ENCODE measurements around the gene CDCA3. TPM values are rescaled to one million over a fixed set of nuclear protein-coding genes. Genes with fewer than 3 reads are reported as not detected.

The CDCA3 gene
- 16.6 and 52.9 TPM in 2 replicates for total RNA-seq

GRCh38 chr12:6851153-6851920, at the start of gene CDCA3:
TSS of gene CDCA3 (minus strand) at chr12:6851286. CDS start at chr12:6850952, 334 bp downstream.

GRCh38 chr12:6873094-6874014, 22.3 kb upstream of the CDCA3 start, which contains the start of gene SPSB2:
TSS of gene SPSB2 (minus strand) at chr12:6873303. CDS start at chr12:6872901, 402 bp downstream.

GRCh38 chr12:6867413-6868210, 16.5 kb upstream of the CDCA3 start, which contains the start of gene TPI1:
TSS of gene TPI1 (plus strand) at chr12:6867531. CDS start at chr12:6867567, 36 bp downstream.

GRCh38 chr12:6851921-6852650, 1.0 kb upstream of the CDCA3 start, which contains the start of gene USP5:
TSS of gene USP5 (plus strand) at chr12:6852150. CDS start at chr12:6852180, 30 bp downstream.

GRCh38 chr12:6840761-6841515, 10.1 kb downstream of the CDCA3 start, which contains the start of gene GNB3:
TSS of gene GNB3 (plus strand) at chr12:6840925. CDS start at chr12:6841288, 363 bp downstream.

GRCh38 chr12:6827982-6828780, 22.9 kb downstream of the CDCA3 start, which contains the start of gene P3H3:
TSS of gene P3H3 (plus strand) at chr12:6828407. CDS start at chr12:6828441, 34 bp downstream.

GRCh38 chr12:6821591-6822425, 29.3 kb downstream of the CDCA3 start, which contains the start of gene GPR162:
TSS of gene GPR162 (plus strand) at chr12:6821821. CDS start at chr12:6823899, 2,078 bp downstream.

Other genes starting within 250 kb of the CDCA3 start
- gene CHD4, start 243.9 kb downstream of the CDCA3 start, total RNA-seq = 153 and 169 TPM in 2 replicates
- gene LPAR5, start 215.3 kb downstream of the CDCA3 start, total RNA-seq = 15.7 and 17.6 TPM in 2 replicates
- 0.16 TPM in 1 of 2 replicates, not detected in the other for gene ACRBP, start 203.9 kb downstream of the CDCA3 start, total RNA-seq
- 12.8 and 22.3 TPM in 2 replicates for gene ING4, start 188.2 kb downstream of the CDCA3 start, total RNA-seq
- gene ZNF384, start 161.9 kb downstream of the CDCA3 start, total RNA-seq = 11.6 and 14.3 TPM in 2 replicates
- not detected in 2 replicates for gene PIANP, start 150.5 kb downstream of the CDCA3 start, total RNA-seq
- 78.2 and 94.5 TPM in 2 replicates for gene COPS7A, start 127.2 kb downstream of the CDCA3 start, total RNA-seq
- 359 and 402 TPM in 2 replicates for gene MLF2, start 98.1 kb downstream of the CDCA3 start, total RNA-seq
- gene PTMS, start 84.9 kb downstream of the CDCA3 start, total RNA-seq = 102 and 124 TPM in 2 replicates
- 0.08 TPM in 1 of 2 replicates, not detected in the other for gene LAG3, start 78.8 kb downstream of the CDCA3 start, total RNA-seq
- gene CD4, start 61.8 kb downstream of the CDCA3 start, total RNA-seq = not detected in 2 replicates
- gene GPR162, start 29.5 kb downstream of the CDCA3 start, total RNA-seq = not detected in 2 replicates
- 10.6 and 15.9 TPM in 2 replicates for gene P3H3, start 22.9 kb downstream of the CDCA3 start, total RNA-seq
- gene GNB3, start 10.4 kb downstream of the CDCA3 start, total RNA-seq = 0.47 and 0.49 TPM in 2 replicates
- gene USP5, start 864 bp upstream of the CDCA3 start, total RNA-seq = 62.9 and 69.8 TPM in 2 replicates
- 989 and 1,326 TPM in 2 replicates for gene TPI1, start 16.2 kb upstream of the CDCA3 start, total RNA-seq
- 12.8 and 13.2 TPM in 2 replicates for gene SPSB2, start 22.0 kb upstream of the CDCA3 start, total RNA-seq
- 4.1 and 6.2 TPM in 2 replicates for gene LRRC23, start 53.5 kb upstream of the CDCA3 start, total RNA-seq
- gene ENO2, start 63.3 kb upstream of the CDCA3 start, total RNA-seq = 0.68 and 2.1 TPM in 2 replicates
- 8.4 and 17.5 TPM in 2 replicates for gene ATN1, start 76.7 kb upstream of the CDCA3 start, total RNA-seq
- not detected in 2 replicates for gene RNU7-1, start 92.5 kb upstream of the CDCA3 start, total RNA-seq
- gene C12orf57, start 92.7 kb upstream of the CDCA3 start, total RNA-seq = 146 and 147 TPM in 2 replicates
- 20.9 and 24.3 TPM in 2 replicates for gene PTPN6, start 100.1 kb upstream of the CDCA3 start, total RNA-seq
- 300 and 356 TPM in 2 replicates for gene PHB2, start 119.4 kb upstream of the CDCA3 start, total RNA-seq
- gene EMG1, start 119.6 kb upstream of the CDCA3 start, total RNA-seq = 87.1 and 114 TPM in 2 replicates
- 17.3 and 32.2 TPM in 2 replicates for gene LPCAT3, start 167.2 kb upstream of the CDCA3 start, total RNA-seq
- gene C1S, start 209.4 kb upstream of the CDCA3 start, total RNA-seq = 1.9 and 6.0 TPM in 2 replicates
- 11.9 and 12.6 TPM in 2 replicates for gene C1R, start 241.2 kb upstream of the CDCA3 start, total RNA-seq

Measured in hair follicular keratinocyte (primary cell).